ENCODE measurements around the gene SEPTIN3. TPM values are rescaled to one million over a fixed set of nuclear protein-coding genes. Genes with fewer than 3 reads are reported as not detected.

The SEPTIN3 gene
- total and polyA plus RNA-seq, 3 donors from 2014 or later = 1.6 to 2.4 (median 2.2) TPM

GRCh38 chr22:41975299-41976069, 6.2 kb downstream of the SEPTIN3 start:
- no peaks in the 10 kb centered on the region for H3K36me3 ChIP-seq (ENCODE audit: low read depth, missing control alignments)
- no peaks in the 10 kb centered on the region for H3K4me1 ChIP-seq
- no peaks in the 10 kb centered on the region for H3K27me3 ChIP-seq
- no peaks in the 10 kb centered on the region for H3K9me3 ChIP-seq
- TF ChIP-seq CTCF (IDR thresholded peaks at IDR 0.05) = no peak
- TF ChIP-seq POLR2A (IDR thresholded peaks at IDR 0.05) = no peak
- DNase-seq = no peak
- intact Hi-C loops (cut with DNase I; ENCODE audit: low total_unique reads) = no loop called here
- H3K4me3 ChIP-seq = no peak overlapping the region
- WGBS, 2 donors = 48 to 54% methylated on average over 12 of the region's 12 CpGs
- H3K27ac ChIP-seq = no peak overlapping the region

- intact Hi-C loops (cut with DNase I; ENCODE audit: low total_unique reads) = no loop called here
- DNase-seq = peak; percentile 37
- 5 to 12% methylated on average over 7 to 20 of the region's 72 CpGs for WGBS, 2 donors
- TF ChIP-seq CTCF (IDR thresholded peaks at IDR 0.05) (no peak), POLR2A (IDR thresholded peaks at IDR 0.05) (no peak)
- Histone ChIP-seq H3K4me3 (peak overlapping the region; percentile 42 to 51), H3K27me3 (no peaks in the 10 kb centered on the region), H3K4me1 (no peaks in the 10 kb centered on the region), H3K36me3 (ENCODE audit: low read depth, missing control alignments) (no peaks in the 10 kb centered on the region), H3K9me3 (no peaks in the 10 kb centered on the region), H3K27ac (no peak overlapping the region)
Measured at GRCh38 chr22:41976070-41976901, 7.0 kb downstream of the SEPTIN3 start.

GRCh38 chr22:41976961-41977566, 7.8 kb downstream of the SEPTIN3 start:
- H3K36me3 ChIP-seq (ENCODE audit: low read depth, missing control alignments) = no peaks in the 10 kb centered on the region
- no peak overlapping the region for H3K27ac ChIP-seq
- DNase-seq = no peak
- peak overlapping the region; percentile 24 to 31 for H3K4me3 ChIP-seq
- no peaks in the 10 kb centered on the region for H3K9me3 ChIP-seq
- WGBS, 2 donors = 0 to 4% methylated on average over 3 to 27 of the region's 46 CpGs
- intact Hi-C loops (cut with DNase I; ENCODE audit: low total_unique reads) = no loop called here
- H3K4me1 ChIP-seq = no peaks in the 10 kb centered on the region
- TF ChIP-seq POLR2A (IDR thresholded peaks at IDR 0.05) (no peak), CTCF (IDR thresholded peaks at IDR 0.05) (no peak)
- no peaks in the 10 kb centered on the region for H3K27me3 ChIP-seq

GRCh38 chr22:41978732-41979131, 9.5 kb downstream of the SEPTIN3 start:
- Histone ChIP-seq H3K27me3 (no peaks in the 10 kb centered on the region), H3K36me3 (ENCODE audit: low read depth, missing control alignments) (no peaks in the 10 kb centered on the region), H3K4me3 (no peak overlapping the region), H3K27ac (no peak overlapping the region), H3K9me3 (no peaks in the 10 kb centered on the region), H3K4me1 (no peaks in the 10 kb centered on the region)
- no peak for DNase-seq
- intact Hi-C loops (cut with DNase I; ENCODE audit: low total_unique reads) = no loop called here
- no peak for TF ChIP-seq POLR2A (IDR thresholded peaks at IDR 0.05)
- TF ChIP-seq CTCF (IDR thresholded peaks at IDR 0.05) = no peak
- WGBS, 2 donors = 100% methylated on average over 1 of the region's 1 CpG; no CpG with 5 or more reads in 1 of the 2 donors
